Non-pigmented ciliary epithelial cell (primary cell): ENCODE results near the gene SHKBP1.
A peak's percentile ranks its signal among the peaks of the same experiment; 100 is the strongest.

Experiments
- DNase-seq: peaks from one replicate; pipeline ENCODE4 v3.0.0-alpha.2; 2010; ENCODE audit warnings: low read depth

The SHKBP1 gene

DNA sequence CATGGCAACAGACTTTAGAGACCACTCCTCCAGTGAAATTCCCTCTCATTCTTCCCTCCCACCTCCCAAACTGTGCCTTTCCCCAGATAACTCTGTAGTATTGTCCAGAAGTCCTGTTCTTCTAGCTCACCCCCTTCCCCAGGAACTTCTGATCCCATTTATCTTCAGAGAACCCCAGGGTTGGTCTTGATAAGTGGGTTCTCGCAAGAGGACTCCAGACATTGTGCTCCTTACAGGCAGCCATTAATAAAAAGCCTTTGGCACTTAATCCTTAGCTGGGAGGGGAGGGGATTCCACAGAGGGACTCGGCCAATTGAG, 26.4 kb downstream of the SHKBP1 start:
- no peak for DNase-seq

DNA sequence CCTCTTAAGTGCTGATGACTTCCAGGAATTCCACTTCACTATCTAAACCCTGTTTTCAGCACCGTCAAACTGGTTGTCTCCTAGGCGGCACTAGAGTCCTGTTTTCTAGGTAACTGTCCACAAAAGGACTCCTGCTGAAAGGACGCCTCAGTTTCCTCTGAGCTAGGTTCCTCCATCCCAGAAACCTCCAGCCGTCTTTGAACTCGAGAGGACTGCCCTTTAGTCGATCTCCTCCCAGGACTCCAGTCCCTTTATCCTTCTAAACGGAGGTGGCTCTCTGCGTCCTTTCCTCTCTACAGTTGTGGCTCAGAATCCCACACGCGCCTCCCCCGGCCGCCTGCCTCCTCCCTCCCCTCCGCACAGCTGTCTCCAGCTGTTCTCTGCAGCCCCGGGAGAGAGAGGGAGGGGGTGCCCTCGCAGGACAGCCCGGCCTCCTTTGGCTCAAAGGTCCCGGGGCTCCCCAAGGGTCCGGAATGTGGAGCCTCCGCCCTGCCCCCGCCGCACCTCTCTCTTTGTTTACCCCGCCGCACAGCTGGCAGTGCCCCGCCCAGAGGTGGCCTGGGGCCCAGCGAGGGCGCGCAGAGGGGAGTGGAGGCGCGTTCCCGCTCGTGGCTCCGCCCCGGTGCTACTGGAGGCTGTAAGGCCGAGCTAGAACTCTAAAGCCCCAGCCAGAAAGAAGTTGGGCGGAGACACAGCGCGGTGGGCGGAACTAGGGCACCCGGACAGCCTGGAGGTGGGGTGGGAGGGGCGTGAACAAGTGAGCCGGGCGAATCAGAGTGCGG, 26.9 kb downstream of the SHKBP1 start:
- peak; percentile 80 for DNase-seq

DNA sequence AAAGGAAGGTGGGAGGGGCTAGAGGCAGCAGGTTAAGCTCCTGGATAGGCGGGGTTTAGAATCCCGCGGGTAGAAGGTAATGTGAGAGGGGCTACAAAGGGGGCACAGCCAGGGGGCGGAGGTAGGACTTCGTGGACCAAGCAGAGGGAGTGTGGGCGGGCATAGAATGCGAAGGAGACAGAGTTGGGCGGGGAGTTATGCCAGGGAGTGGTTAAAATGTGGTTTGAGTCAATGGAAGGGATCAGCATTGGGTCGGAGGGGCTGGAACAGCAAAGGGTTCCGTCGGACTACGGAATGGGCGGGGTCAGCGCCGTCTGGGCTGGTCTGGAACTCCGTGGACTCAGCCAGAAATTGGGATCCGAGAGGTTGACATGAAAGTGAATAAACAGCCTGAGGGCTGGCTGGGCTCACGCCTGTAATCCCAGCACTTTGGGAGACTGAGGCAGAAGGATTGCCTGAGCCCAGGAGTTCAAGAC, 27.5 kb downstream of the SHKBP1 start:
- no peak for DNase-seq

DNA sequence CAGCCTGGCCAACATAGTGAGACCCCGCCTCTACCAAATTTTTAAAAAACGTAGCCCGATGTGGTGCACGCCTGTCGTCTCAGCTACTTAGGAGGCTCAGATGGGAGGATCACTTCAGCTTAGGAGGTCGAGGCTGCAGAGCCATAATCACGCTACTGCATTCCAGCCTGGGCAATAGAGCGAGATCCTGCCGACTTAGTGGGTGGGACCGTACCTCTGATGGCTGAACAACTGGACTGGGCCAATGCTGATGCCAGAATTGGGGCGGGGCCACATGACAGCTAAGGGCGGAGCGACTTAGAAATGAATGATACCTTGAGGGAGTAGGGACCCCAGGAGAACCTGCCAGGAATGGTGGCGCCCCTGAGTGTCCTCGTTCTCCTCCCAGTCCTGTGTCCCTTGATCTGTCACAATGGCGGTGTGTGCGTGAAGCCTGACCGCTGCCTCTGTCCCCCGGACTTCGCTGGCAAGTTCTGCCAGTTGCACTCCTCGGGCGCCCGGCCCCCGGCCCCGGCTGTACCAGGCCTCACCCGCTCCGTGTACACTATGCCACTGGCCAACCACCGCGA, 28.1 kb downstream of the SHKBP1 start:
- DNase-seq: no peak

DNA sequence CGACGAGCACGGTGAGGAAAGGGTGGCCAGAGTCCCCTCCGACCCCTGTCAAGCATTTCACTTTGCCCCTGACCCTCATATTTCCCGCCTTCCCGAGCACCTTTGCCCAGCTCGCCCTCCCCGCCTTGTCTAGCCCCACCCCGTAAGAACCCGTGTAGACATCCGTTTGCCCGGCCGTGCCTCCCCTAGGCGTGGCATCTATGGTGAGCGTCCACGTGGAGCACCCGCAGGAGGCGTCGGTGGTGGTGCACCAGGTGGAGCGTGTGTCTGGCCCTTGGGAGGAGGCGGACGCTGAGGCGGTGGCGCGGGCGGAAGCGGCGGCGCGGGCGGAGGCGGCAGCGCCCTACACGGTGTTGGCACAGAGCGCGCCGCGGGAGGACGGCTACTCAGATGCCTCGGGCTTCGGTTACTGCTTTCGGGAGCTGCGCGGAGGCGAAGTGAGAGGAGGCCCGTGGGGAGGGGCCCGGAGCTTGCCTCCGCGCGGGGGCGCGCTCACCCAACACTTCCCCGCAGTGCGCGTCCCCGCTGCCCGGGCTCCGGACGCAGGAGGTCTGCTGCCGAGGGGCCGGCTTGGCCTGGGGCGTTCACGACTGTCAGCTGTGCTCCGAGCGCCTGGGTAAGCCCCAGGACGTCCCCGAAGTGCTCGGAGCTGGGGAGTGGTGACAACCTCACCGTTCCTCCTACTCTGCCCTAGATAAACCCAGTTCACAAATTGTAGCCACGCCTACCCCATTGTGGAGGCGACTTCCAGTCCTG, 28.7 kb downstream of the SHKBP1 start:
- DNase-seq: no peak

DNA sequence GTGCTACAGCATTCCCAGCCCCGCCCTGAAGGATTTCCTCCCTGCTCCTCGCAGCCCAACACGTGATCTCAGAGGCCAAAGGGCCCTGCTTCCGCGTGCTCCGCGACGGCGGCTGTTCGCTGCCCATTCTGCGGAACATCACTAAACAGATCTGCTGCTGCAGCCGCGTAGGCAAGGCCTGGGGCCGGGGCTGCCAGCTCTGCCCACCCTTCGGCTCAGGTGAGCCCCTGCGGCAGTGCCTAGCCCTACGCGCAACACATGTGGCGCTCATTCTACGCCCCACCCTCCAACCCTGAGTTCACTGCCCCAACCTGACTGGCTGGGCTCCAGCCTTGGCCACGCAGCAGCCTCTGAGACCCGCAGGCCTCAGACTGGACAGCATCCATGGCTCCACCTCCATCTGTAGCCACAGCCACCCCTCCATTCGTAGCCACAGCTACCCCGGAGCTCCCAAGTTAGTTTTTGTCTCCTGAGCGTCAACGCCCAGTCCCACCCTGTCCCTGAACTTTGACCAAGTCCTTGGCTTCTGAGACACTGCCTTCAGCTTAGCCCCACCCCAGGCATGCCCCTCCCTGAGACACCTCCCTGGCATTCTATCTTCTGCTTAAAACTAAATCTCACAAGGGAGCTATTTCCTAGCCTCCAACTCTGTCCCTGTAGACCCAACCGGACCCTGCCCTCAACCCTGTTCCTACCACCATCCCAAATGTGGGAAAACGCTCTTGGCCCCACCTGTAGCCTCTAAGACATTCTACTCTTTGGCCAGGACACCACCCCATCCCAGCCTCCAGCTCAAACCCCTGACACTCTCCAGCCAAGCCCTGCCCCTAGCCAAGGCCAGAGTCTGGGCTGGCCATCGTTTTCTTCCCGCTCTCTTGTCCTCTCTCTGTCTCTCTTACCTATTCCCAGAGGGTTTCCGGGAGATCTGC, 30.9 kb downstream of the SHKBP1 start:
- DNase-seq: no peak

DNA sequence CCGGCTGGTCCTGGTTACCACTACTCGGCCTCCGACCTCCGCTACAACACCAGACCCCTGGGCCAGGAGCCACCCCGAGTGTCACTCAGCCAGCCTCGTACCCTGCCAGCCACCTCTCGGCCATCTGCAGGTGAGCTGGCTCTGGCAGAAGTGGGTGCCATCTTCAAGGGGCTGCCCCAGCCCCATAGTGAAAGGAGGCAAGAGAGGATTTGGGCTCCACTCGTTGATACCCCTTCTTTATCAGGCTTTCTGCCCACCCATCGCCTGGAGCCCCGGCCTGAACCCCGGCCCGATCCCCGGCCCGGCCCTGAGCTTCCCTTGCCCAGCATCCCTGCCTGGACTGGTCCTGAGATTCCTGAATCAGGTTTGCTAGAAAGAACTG, 31.6 kb downstream of the SHKBP1 start:
- DNase-seq: no peak

DNA sequence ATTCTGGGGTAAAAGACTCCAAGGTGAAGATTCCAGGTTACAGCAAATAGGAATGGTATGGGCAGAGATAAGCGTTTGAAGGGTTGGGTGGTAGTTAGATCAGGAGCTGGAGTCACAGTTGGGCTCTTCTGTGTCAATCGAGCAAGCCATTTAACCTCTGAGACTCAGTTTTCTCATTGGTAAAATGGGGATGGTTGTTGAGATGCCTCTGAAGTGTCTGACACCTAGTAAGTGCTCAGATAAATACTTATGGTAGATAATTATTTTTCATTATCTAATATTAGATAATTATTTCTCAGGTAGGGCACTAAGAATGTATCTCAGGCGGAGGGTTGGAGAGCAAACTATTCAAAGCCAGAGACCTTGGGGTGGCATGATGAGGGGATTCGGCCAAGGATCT, 32.3 kb downstream of the SHKBP1 start:
- no peak for DNase-seq

DNA sequence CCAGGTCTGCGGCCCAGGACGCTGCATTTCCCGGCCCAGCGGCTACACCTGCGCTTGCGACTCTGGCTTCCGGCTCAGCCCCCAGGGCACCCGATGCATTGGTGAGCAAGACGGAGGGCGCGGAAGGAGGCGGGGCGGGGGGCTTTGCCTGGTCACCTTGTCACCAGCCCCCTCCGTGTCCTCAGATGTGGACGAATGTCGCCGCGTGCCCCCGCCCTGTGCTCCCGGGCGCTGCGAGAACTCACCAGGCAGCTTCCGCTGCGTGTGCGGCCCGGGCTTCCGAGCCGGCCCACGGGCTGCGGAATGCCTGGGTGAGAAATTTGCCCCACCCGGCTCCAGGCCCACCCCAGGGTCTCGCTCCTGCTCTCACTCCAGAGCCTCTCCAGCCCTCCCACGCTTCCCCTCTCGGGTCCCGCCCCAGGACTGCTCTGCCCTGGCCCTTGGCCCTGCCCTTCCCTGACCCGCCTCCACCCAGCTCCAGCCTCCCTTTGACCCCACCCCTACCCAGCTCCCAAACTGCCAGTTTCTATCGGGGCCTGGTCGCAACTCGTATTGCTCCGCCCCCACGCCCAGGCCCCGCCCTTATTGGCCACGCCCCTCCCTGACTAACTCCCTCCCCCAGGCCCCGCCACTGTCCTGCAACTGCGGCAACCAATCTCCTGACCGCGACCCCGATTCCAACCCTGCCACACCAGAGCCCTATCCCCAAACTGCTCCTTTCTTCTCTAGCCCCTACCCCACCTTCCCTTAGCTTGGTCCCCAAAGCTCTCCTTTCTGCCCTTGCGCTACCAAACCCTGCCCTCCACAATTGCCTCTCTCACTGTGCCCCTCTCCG, 33.1 kb downstream of the SHKBP1 start:
- DNase-seq: no peak

DNA sequence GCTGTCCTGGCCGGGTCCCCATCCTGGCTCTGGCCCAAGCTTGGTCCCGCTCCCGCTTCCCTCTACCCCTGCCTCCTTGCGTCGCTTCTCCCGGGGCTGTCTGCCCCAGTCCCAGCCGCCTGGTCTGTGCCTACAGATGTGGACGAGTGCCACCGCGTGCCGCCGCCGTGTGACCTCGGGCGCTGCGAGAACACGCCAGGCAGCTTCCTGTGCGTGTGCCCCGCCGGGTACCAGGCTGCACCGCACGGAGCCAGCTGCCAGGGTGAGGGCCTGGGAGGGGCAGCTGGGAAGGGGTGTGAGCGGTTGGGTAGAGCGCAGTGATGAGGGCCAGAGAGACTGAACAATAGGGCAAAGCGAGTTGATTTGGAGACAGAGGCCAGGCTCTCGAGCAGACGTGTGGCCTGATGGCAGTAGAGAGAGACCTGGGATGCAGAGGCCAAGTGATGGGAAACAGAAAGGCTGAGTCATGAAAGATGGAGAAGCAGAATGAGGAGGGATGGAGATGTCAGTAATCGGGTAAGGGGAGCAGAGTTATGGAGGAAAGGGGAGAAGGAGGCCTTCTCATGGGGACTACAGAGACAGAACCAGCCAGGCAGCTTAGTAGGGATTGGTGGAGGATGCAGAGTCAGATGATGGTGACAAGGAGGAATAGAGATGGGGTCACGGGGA, 33.9 kb downstream of the SHKBP1 start:
- DNase-seq: no peak

DNA sequence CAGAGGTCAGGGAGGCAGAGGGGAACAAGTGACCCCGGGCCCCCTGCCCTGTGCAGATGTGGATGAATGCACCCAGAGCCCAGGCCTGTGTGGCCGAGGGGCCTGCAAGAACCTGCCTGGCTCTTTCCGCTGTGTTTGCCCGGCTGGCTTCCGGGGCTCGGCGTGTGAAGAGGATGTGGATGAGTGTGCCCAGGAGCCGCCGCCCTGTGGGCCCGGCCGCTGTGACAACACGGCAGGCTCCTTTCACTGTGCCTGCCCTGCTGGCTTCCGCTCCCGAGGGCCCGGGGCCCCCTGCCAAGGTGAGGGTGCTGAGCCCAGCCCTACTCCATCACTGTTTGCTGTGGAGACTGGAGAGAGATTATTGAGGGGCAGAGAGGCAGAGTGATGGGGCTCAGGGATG, 34.4 kb downstream of the SHKBP1 start:
- DNase-seq: no peak

DNA sequence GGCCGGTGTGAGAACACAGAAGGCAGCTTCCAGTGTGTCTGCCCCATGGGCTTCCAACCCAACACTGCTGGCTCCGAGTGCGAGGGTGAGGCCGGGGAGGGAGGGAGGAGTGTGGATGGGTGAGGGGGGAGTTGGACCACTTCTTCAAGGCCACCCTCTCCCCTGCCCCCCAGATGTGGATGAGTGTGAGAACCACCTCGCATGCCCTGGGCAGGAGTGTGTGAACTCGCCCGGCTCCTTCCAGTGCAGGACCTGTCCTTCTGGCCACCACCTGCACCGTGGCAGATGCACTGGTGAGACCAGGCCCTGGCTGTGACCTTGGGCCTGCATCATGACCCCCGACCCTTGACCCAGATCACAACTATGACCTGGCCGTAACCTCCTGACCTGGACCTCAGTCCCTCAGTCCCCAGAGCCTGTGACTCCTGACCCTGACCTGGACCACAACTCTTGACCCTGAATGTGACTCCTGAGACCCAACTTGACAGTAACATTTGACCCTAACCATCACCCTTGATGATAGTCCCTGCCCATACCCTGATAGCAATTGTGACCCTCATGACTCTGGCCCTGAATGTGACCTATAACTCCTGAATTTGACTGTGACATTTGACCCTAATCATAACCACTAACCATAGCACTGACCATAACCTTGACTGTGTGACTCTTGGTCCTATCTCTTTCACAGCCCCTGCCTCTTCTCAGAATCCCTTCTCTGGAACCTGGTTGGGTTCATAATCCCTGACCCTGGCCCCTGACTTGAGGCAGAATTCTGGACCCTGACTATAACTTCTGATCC, 35.4 kb downstream of the SHKBP1 start:
- no peak for DNase-seq

DNA sequence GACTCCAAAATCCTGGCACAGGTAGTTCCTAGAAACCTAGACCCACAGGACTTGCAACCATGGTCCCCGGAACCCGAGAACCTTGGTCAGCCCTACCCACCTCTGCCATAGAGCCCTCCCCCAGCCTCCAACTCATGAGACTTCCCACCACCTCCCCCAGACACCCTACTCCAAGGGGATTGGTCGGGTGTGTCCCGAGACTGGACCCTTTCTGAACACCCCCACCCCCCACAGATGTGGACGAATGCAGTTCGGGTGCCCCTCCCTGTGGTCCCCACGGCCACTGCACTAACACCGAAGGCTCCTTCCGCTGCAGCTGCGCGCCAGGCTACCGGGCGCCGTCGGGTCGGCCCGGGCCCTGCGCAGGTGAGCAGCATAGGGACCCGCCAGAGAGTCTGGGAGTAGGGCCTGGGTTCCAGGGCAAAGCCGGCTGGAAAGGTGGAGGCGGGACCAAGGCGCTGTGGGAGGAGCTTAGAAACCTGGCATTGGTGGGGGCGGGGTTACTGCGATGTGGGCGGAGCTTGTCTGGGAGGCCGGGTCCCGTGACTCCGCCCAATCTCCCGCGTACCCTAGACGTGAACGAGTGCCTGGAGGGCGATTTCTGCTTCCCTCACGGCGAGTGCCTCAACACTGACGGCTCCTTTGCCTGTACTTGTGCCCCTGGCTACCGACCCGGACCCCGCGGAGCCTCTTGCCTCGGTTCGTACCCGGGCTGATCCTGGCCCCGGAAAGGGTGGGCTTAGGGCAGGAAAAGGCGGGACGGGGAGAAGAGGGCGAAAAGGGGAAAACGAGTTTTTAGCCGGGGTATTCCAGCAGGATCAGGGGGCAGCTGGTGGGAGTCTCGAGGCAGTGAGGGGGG, 36.4 kb downstream of the SHKBP1 start:
- no peak for DNase-seq

DNA sequence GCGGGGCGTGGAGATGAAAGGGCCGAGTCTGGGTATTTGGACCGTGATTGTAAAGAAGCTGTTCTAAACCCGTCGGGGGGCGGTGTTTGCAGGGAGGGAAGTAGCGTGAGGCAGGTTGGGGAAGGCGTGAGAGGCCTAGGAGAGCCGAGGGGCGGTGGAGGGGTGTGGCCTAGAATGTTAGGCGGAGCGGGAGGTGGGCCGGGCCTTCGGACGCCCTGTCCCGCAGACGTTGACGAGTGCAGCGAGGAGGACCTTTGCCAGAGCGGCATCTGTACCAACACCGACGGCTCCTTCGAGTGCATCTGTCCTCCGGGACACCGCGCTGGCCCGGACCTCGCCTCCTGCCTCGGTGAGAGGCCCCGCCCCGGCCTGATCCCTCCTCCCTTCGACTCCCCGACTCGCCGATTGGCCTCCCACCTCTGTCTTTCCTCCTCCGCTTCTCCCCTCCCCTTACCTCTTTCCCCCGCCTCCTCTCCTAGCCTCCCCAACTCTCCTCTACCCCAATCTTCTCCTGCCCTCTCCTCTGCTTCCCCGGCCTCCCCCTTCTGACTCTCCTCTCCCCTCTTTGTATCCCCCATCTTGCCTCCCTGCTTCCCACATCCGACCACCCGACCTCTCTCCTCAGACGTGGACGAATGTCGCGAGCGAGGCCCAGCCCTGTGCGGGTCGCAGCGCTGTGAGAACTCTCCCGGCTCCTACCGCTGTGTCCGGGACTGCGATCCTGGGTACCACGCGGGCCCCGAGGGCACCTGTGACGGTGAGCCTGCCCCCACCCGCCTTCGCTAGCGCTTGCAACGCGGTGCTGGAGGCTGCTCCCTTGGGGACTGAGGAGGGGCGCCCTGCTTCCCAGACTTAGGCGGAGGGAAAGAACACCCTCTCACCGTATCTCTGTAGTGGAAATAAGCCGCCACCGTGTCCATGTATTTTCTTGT, 37.3 kb downstream of the SHKBP1 start:
- DNase-seq: no peak

DNA sequence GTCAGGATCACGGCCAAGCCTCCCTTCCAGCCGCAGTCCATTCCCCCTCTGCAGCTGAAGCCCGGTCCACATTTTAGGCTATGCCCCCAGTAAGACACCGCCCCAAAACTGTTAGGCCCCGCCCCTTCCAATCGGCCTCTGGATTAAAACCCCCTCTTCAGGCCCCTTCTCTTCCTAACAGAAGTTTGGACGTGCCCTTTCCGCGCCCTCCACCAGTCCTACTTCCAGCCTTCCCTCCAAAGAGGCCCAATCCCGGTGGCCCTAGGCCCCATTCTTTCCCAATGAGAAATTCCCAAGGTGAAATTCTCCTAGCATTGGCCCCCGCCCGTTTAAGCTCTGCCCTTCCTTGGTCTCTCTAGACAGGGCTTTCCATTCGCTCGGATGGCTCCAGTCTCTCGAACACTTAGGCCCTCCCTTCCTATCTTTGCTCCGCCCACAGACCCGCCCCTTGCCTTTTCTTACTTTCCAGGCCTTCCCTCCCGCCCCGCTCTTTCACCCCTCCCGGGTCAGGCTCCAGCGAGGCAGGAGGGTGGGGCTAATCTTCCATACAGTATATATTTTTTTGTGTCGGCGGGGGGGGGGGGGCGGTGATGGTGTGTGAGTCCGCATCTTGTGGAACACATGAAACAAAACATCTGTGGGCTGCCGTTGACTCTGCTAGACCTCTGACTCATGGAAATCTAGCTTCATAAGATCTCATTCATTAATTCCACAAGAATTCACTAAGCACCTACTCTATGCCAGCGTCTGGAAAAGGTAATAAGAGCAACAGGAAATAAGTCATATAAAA, 38.1 kb downstream of the SHKBP1 start:
- peak; percentile 98 for DNase-seq

DNA sequence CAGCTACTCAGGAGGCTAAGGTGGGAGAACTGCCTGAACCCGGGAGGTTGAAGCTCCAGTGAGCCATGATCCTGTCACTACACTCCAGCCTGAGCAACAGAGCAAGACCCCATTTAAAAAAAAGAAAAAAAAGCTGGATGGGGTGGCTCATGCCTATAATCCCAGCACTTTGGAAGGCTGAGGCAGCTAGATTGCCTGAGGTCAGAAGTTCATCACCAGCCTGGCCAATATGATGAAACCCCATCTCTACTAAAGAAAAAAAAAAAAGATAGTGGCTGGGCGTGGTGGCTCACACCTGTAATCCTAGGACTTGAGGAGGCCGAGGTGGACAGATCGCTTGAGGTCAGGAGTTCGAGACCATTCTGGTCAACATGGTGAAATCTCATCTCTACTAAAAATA, 39.5 kb downstream of the SHKBP1 start:
- no peak for DNase-seq

DNA sequence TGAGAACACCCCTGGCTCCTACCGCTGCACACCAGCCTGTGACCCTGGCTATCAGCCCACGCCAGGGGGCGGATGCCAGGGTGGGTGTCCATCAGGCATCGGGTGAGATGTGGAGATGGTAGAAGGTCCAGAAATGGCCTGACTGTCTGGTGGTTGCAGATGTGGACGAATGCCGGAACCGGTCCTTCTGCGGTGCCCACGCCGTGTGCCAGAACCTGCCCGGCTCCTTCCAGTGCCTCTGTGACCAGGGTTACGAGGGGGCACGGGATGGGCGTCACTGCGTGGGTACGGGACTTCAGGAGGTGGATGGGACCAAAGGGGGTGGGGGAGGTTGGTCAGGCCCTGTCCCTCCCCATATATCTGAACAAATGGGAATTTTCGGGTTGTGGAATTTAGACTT, 40.3 kb downstream of the SHKBP1 start:
- DNase-seq: no peak
